Activated T-helper 1 cell treated with anti-CD3 and anti-CD28 coated beads, Interleukin-12 subunit alpha, Interleukin-12 subunit beta, Interleukin-2, Interleukin-4 antibody, amounts not matched to agents 30 ng/mL and 10 ng/mL and 1 ng/mL, durations not matched to agents 14 hours and 24 hours and 36 hours (primary cell): ENCODE measurements around the gene AMIGO1. TPM values are rescaled to one million over a fixed set of nuclear protein-coding genes. Genes with fewer than 3 reads are reported as not detected.
A peak's percentile ranks its signal among the peaks of the same experiment; 100 is the strongest.

Experiments
- DNase-seq: peaks from one replicate; pipeline ENCODE4 v3.0.0; 2021; ENCODE audit warnings: low spot score
- H3K27ac Mint-ChIP-seq: one replicate; pipeline ENCODE4 v1.8.0; 2021; ENCODE audit warnings: mild to moderate bottlenecking, mixed read lengths
- H3K27me3 Mint-ChIP-seq: one replicate; pipeline ENCODE4 v1.8.0; 2022; ENCODE audit warnings: mild to moderate bottlenecking, moderate library complexity, mixed read lengths; ENCODE audit not compliant: insufficient read depth
- H3K36me3 Mint-ChIP-seq: one replicate; pipeline ENCODE4 v1.8.0; 2021; ENCODE audit warnings: low read depth, mixed read lengths
- H3K4me1 Mint-ChIP-seq: one replicate; pipeline ENCODE4 v1.8.0; 2021; ENCODE audit warnings: low read depth, mixed read lengths
- H3K4me3 Mint-ChIP-seq: one replicate; pipeline ENCODE4 v1.8.0; 2021; ENCODE audit warnings: mild to moderate bottlenecking, moderate library complexity, mixed read lengths
- H3K9me3 Mint-ChIP-seq: one replicate; pipeline ENCODE4 v1.8.0; 2021; ENCODE audit warnings: mixed read lengths
- intact Hi-C: fragments of 100-400 bp; cut with micrococcal nuclease; formaldehyde crosslinking; loops from one replicate; pipeline ENCODE4 v1.15.1; 2024
- total RNA-seq: library from RNA; stranded (reverse); gene quantifications from 2 replicates; pipeline ENCODE4 v1.2.3, GENCODE V29; 2022

The AMIGO1 gene
- total RNA-seq, 1 donor from 2014 or later: 1.2 TPM

GRCh38 chr1:109529881-109530456 lies 20.4 kb upstream of the AMIGO1 start:
- no peak overlapping the region for H3K4me3 Mint-ChIP-seq
- peaks cover 24% of the 10 kb centered on the region for H3K4me1 Mint-ChIP-seq
- H3K27me3 Mint-ChIP-seq: peaks cover 5% of the 10 kb centered on the region
- no peak for DNase-seq
- H3K27ac Mint-ChIP-seq: no peak overlapping the region
- H3K9me3 Mint-ChIP-seq: no peaks in the 10 kb centered on the region
- no peaks in the 10 kb centered on the region for H3K36me3 Mint-ChIP-seq
- intact Hi-C loops: loop anchor here (5.0 kb wide), 1 partner anchor 438 kb away; the partner anchor contains the start of gene TMEM167B

GRCh38 chr1:109528712-109529111 lies 19.2 kb upstream of the AMIGO1 start:
- Mint-ChIP-seq H3K36me3 (no peaks in the 10 kb centered on the region), H3K27ac (no peak overlapping the region), H3K9me3 (no peaks in the 10 kb centered on the region), H3K4me3 (no peak overlapping the region), H3K4me1 (peaks cover 24% of the 10 kb centered on the region), H3K27me3 (peaks cover 8% of the 10 kb centered on the region)
- no peak for DNase-seq
- intact Hi-C loops: no loop called here

- DNase-seq: no peak
- Mint-ChIP-seq H3K9me3 (no peaks in the 10 kb centered on the region), H3K4me1 (peaks cover 24% of the 10 kb centered on the region), H3K36me3 (no peaks in the 10 kb centered on the region), H3K4me3 (no peak overlapping the region), H3K27ac (no peak overlapping the region), H3K27me3 (peaks cover 8% of the 10 kb centered on the region)
- intact Hi-C loops: no loop called here
These were observed 18.5 kb upstream of the AMIGO1 start for GRCh38 chr1:109527846-109528695.

GRCh38 chr1:109527098-109527811 lies 17.7 kb upstream of the AMIGO1 start:
- peaks cover 9% of the 10 kb centered on the region for H3K27me3 Mint-ChIP-seq
- no peaks in the 10 kb centered on the region for H3K36me3 Mint-ChIP-seq
- peaks cover 16% of the 10 kb centered on the region for H3K4me1 Mint-ChIP-seq
- intact Hi-C loops: no loop called here
- DNase-seq: no peak
- H3K4me3 Mint-ChIP-seq: no peak overlapping the region
- no peaks in the 10 kb centered on the region for H3K9me3 Mint-ChIP-seq
- H3K27ac Mint-ChIP-seq: no peak overlapping the region

GRCh38 chr1:109523706-109524105 lies 14.2 kb upstream of the AMIGO1 start:
- H3K27me3 Mint-ChIP-seq: peaks cover 16% of the 10 kb centered on the region
- no peaks in the 10 kb centered on the region for H3K4me1 Mint-ChIP-seq
- no peak overlapping the region for H3K4me3 Mint-ChIP-seq
- no peak for DNase-seq
- H3K9me3 Mint-ChIP-seq: no peaks in the 10 kb centered on the region
- no peaks in the 10 kb centered on the region for H3K36me3 Mint-ChIP-seq
- no peak overlapping the region for H3K27ac Mint-ChIP-seq
- intact Hi-C loops: no loop called here

- H3K9me3 Mint-ChIP-seq: no peaks in the 10 kb centered on the region
- H3K4me3 Mint-ChIP-seq: no peak overlapping the region
- no peak for DNase-seq
- intact Hi-C loops: no loop called here
- no peaks in the 10 kb centered on the region for H3K36me3 Mint-ChIP-seq
- no peak overlapping the region for H3K27ac Mint-ChIP-seq
- peaks cover 16% of the 10 kb centered on the region for H3K27me3 Mint-ChIP-seq
- H3K4me1 Mint-ChIP-seq: no peaks in the 10 kb centered on the region
These were observed 12.5 kb upstream of the AMIGO1 start for GRCh38 chr1:109522026-109522425.

GRCh38 chr1:109521002-109521951 lies 11.8 kb upstream of the AMIGO1 start:
- Mint-ChIP-seq H3K27me3 (peaks cover 15% of the 10 kb centered on the region), H3K9me3 (no peaks in the 10 kb centered on the region), H3K36me3 (no peaks in the 10 kb centered on the region), H3K4me1 (no peaks in the 10 kb centered on the region), H3K4me3 (no peak overlapping the region), H3K27ac (no peak overlapping the region)
- intact Hi-C loops: no loop called here
- no peak for DNase-seq

GRCh38 chr1:109517337-109517736 lies 7.8 kb upstream of the AMIGO1 start:
- Mint-ChIP-seq H3K9me3 (no peaks in the 10 kb centered on the region), H3K27ac (no peak overlapping the region), H3K27me3 (peaks cover 20% of the 10 kb centered on the region), H3K4me1 (no peaks in the 10 kb centered on the region), H3K4me3 (no peak overlapping the region), H3K36me3 (no peaks in the 10 kb centered on the region)
- DNase-seq: no peak
- intact Hi-C loops: no loop called here

GRCh38 chr1:109516872-109517271 lies 7.3 kb upstream of the AMIGO1 start:
- H3K27me3 Mint-ChIP-seq: peaks cover 19% of the 10 kb centered on the region
- no peak overlapping the region for H3K27ac Mint-ChIP-seq
- no peaks in the 10 kb centered on the region for H3K9me3 Mint-ChIP-seq
- DNase-seq: no peak
- H3K4me1 Mint-ChIP-seq: no peaks in the 10 kb centered on the region
- intact Hi-C loops: no loop called here
- no peaks in the 10 kb centered on the region for H3K36me3 Mint-ChIP-seq
- H3K4me3 Mint-ChIP-seq: no peak overlapping the region

GRCh38 chr1:109514846-109515245 lies 5.3 kb upstream of the AMIGO1 start:
- Mint-ChIP-seq H3K27me3 (peaks cover 34% of the 10 kb centered on the region), H3K27ac (no peak overlapping the region), H3K4me3 (no peak overlapping the region), H3K36me3 (no peaks in the 10 kb centered on the region), H3K4me1 (peaks cover 7% of the 10 kb centered on the region), H3K9me3 (no peaks in the 10 kb centered on the region)
- intact Hi-C loops: no loop called here
- no peak for DNase-seq

GRCh38 chr1:109513110-109513710 lies 3.7 kb upstream of the AMIGO1 start:
- Mint-ChIP-seq H3K27ac (no peak overlapping the region), H3K27me3 (peaks cover 45% of the 10 kb centered on the region), H3K4me1 (peaks cover 11% of the 10 kb centered on the region), H3K9me3 (no peaks in the 10 kb centered on the region), H3K36me3 (no peaks in the 10 kb centered on the region), H3K4me3 (no peak overlapping the region)
- DNase-seq: no peak
- intact Hi-C loops: no loop called here

- H3K27me3 Mint-ChIP-seq: peaks cover 51% of the 10 kb centered on the region
These were observed 703 bp downstream of the AMIGO1 start for GRCh38 chr1:109508873-109509175.

More at GRCh38 chr1:109508873-109509175, 703 bp downstream of the AMIGO1 start:
- H3K9me3 Mint-ChIP-seq: no peaks in the 10 kb centered on the region
- H3K27ac Mint-ChIP-seq: no peak overlapping the region
- peak overlapping the region; percentile 75 for H3K4me3 Mint-ChIP-seq
- intact Hi-C loops: loop anchor here (1.0 kb wide), 2 partner anchors 15 to 23 kb away; partner anchors contain the start of gene CYB561D1
- peaks cover 27% of the 10 kb centered on the region for H3K4me1 Mint-ChIP-seq
- peaks cover 12% of the 10 kb centered on the region for H3K36me3 Mint-ChIP-seq
- no peak for DNase-seq
